SK-N-SH (cell line): ENCODE data around the gene KLHL18. TPM values are rescaled to one million over a fixed set of nuclear protein-coding genes. Genes with fewer than 3 reads are reported as not detected.

Experiments
- CTCF ChIA-PET: fragments of 300-600, 350-600 bp; formaldehyde crosslinking; extraction: SDS; loops from one replicate; lab custom pipeline; 2021; lab: Yijun Ruan, JAX
- POLR2A ChIA-PET: fragments of 350-600 bp; sonication (Branson Sonifier 250); formaldehyde crosslinking; extraction: SDS; loops from one replicate; lab custom pipeline; 2020; ENCODE audit warnings: antibody characterized with exemption, inconsistent platforms; lab: Yijun Ruan, JAX
- DNase-seq: peaks from one replicate; pipeline ENCODE4 v3.0.0; 2012
- H2AFZ ChIP-seq: fragments of 200-600 bp; sonication (generic); 2 replicates; pipeline ENCODE4 v1.8.1; 2016; ENCODE audit warnings: antibody characterized with exemption, mild to moderate bottlenecking, low read depth
- H3F3A ChIP-seq: fragments of 200-600 bp; sonication (generic); replicated peaks from 2 replicates; pipeline ENCODE3; 2016; ENCODE audit warnings: antibody characterized with exemption, mild to moderate bottlenecking; ENCODE audit not compliant: insufficient read depth
- H3K27ac ChIP-seq, 2 experiments: fragments of 200-500 bp in 1 of 2; fragments of 200-600 bp in 1 of 2; sonication (Bioruptor generic) in 1 of 2; sonication (generic), shearing (Covaris generic) in 1 of 2; 2 replicates each; pipeline versions ENCODE4 v1.5.1 to v1.6.1; 2014 to 2016; ENCODE audit warnings: low read depth in 2 of 2, inconsistent platforms in 1 of 2, low read length in 1 of 2, mild to moderate bottlenecking in 1 of 2, mixed read lengths in 1 of 2
- H3K27me3 ChIP-seq: fragments of 200-600 bp; sonication (generic), shearing (Covaris generic); 2 replicates; pipeline ENCODE4 v1.6.1; 2016; ENCODE audit warnings: mixed run types; ENCODE audit not compliant: insufficient read depth
- H3K36me3 ChIP-seq, 2 experiments: fragments of 200-500 bp in 1 of 2; fragments of 200-600 bp in 1 of 2; sonication (Bioruptor generic) in 1 of 2; sonication (generic) in 1 of 2; replicated peaks in 1 of 2; 2 replicates each; pipeline versions ENCODE3 to v1.5.1; 2014 to 2016; ENCODE audit warnings: low read length in 1 of 2, mild to moderate bottlenecking in 1 of 2; ENCODE audit not compliant: insufficient read depth in 2 of 2, control insufficient read depth in 1 of 2
- H3K4me1 ChIP-seq, 2 experiments: fragments of 200-500 bp in 1 of 2; fragments of 200-600 bp in 1 of 2; sonication (Bioruptor generic) in 1 of 2; sonication (generic), shearing (Covaris generic) in 1 of 2; 2 replicates each; pipeline versions ENCODE4 v1.5.1 to v1.6.1; 2014 to 2016; ENCODE audit warnings: low read depth in 1 of 2, low read length in 1 of 2, mixed run types in 1 of 2; ENCODE audit not compliant: insufficient read depth in 2 of 2, control insufficient read depth in 1 of 2
- H3K4me2 ChIP-seq: fragments of 200-600 bp; sonication (generic), shearing (Covaris generic); 2 replicates; pipeline ENCODE4 v1.6.1; 2017; ENCODE audit warnings: mixed run types
- H3K4me3 ChIP-seq, 2 experiments: fragments of 200-500 bp in 1 of 2; fragments of 200-600 bp in 1 of 2; sonication (Bioruptor generic) in 1 of 2; sonication (generic), shearing (Covaris generic) in 1 of 2; 2 replicates each; pipeline versions ENCODE4 v1.5.1 to v1.8.1; 2014 to 2016; ENCODE audit warnings: low read depth in 2 of 2, inconsistent platforms in 1 of 2, low read length in 1 of 2, mild to moderate bottlenecking in 1 of 2, mixed read lengths in 1 of 2, moderate library complexity in 1 of 2
- H3K79me2 ChIP-seq: fragments of 200-600 bp; sonication (generic); 2 replicates; pipeline ENCODE4 v1.8.1; 2017; ENCODE audit warnings: mild to moderate bottlenecking; ENCODE audit not compliant: insufficient read depth
- H3K9ac ChIP-seq: fragments of 200-600 bp; sonication (generic); 2 replicates; pipeline ENCODE4 v1.6.1; 2017; ENCODE audit warnings: mixed run types
- H3K9me2 ChIP-seq: fragments of 200-600 bp; sonication (generic); 2 replicates; pipeline ENCODE4 v1.6.1; 2017; ENCODE audit warnings: mixed run types
- H3K9me3 ChIP-seq: fragments of 200-600 bp; sonication (generic); 2 replicates; pipeline ENCODE4 v1.6.1; 2017; ENCODE audit warnings: mixed run types, mild to moderate bottlenecking, moderate library complexity
- H4K20me1 ChIP-seq: fragments of 200-600 bp; sonication (generic); 2 replicates; pipeline ENCODE4 v1.6.1; 2017; ENCODE audit warnings: mild to moderate bottlenecking, mixed run types; ENCODE audit not compliant: insufficient read depth
- GABPA ChIP-seq: IDR thresholded peaks from 2 replicates; pipeline ENCODE4 v1.4.0; 2012; ENCODE audit warnings: low read depth, mild to moderate bottlenecking
- IRF3 ChIP-seq: fragments of 150-350 bp; IDR thresholded peaks from 2 replicates; pipeline ENCODE4 v1.6.1; 2016; ENCODE audit warnings: mild to moderate bottlenecking, low read depth, low read length
- JUND ChIP-seq: IDR thresholded peaks from 2 replicates; pipeline ENCODE4 v1.4.0; 2012
- NRF1 ChIP-seq: IDR thresholded peaks from 2 replicates; pipeline ENCODE4 v1.6.1; 2012; ENCODE audit warnings: low read depth, mild to moderate bottlenecking, low read length
- PBX3 ChIP-seq: IDR thresholded peaks from 2 replicates; pipeline ENCODE4; 2012
- POLR2AphosphoS5 ChIP-seq: IDR thresholded peaks from 2 replicates; pipeline ENCODE4 v1.6.1; 2012; ENCODE audit warnings: low read depth, low read length
- RCOR1 ChIP-seq: fragments of 150-350 bp; IDR thresholded peaks from 2 replicates; pipeline ENCODE4 v1.6.1; 2017; ENCODE audit warnings: antibody characterized with exemption, low read length
- RXRA ChIP-seq: IDR thresholded peaks from 2 replicates; pipeline ENCODE4 v1.4.0; 2012; ENCODE audit warnings: low read depth, mild to moderate bottlenecking, borderline replicate concordance
- TCF12 ChIP-seq: IDR thresholded peaks from 2 replicates; pipeline ENCODE4 v1.4.0; 2012
- WGBS: methylation state at CpG from one replicate; pipeline ENCODE4 v1.1.6; 2017; ENCODE audit warnings: low lambda C conversion rate; 5-methylcytosine and 5-hydroxymethylcytosine counted together
- polyA plus RNA-seq, 3 experiments: library from polyadenylated mRNA; depleted of rRNA; stranded (reverse); fragments of >200 nt; gene quantifications; 2 replicates each; pipeline ENCODE4 v1.2.3, GENCODE V29; 2012
- TF ChIP-seq, protein P1 (sequence below): fragments of 150-350 bp; IDR thresholded peaks from 2 replicates; pipeline ENCODE4 v1.6.1; 2017; ENCODE audit warnings: antibody characterized with exemption, low read length, low read depth, borderline replicate concordance
- TF ChIP-seq, protein P2 (sequence below): fragments of 200-600 bp; sonication (generic); IDR thresholded peaks from 2 replicates; pipeline ENCODE4 v1.6.1; 2017; ENCODE audit warnings: antibody characterized with exemption, mild to moderate bottlenecking, moderate library complexity

The KLHL18 gene
- polyA plus RNA-seq, 1 of the 3 experiments (the other 2 are of a cell fraction): 55.2 TPM

- H3K4me3 ChIP-seq: no peak overlapping the region
- no peak overlapping the region for H3K27ac ChIP-seq
- H3F3A ChIP-seq: no peaks in the 10 kb centered on the region
- H3K4me1 ChIP-seq: no peaks in the 10 kb centered on the region
- TF ChIP-seq JUND (no peak), POLR2AphosphoS5 (no peak), RCOR1 (no peak), TCF12 (no peak), RXRA (no peak), NRF1 (no peak), IRF3 (no peak), PBX3 (no peak)
- TF ChIP-seq, protein P1, sequence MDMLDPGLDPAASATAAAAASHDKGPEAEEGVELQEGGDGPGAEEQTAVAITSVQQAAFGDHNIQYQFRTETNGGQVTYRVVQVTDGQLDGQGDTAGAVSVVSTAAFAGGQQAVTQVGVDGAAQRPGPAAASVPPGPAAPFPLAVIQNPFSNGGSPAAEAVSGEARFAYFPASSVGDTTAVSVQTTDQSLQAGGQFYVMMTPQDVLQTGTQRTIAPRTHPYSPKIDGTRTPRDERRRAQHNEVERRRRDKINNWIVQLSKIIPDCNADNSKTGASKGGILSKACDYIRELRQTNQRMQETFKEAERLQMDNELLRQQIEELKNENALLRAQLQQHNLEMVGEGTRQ: no peak
- no peaks in the 10 kb centered on the region for H3K9me3 ChIP-seq
- no peaks in the 10 kb centered on the region for H3K9me2 ChIP-seq
- no peaks in the 10 kb centered on the region for H4K20me1 ChIP-seq
- H3K27me3 ChIP-seq: no peaks in the 10 kb centered on the region
- no peaks in the 10 kb centered on the region for H3K79me2 ChIP-seq
- H2AFZ ChIP-seq: no peak overlapping the region
- POLR2A ChIA-PET: no interaction called here
- 83% methylated on average over 3 of the region's 10 CpGs for WGBS
- DNase-seq: no peak
- H3K4me2 ChIP-seq: no peak overlapping the region
- no peak overlapping the region for H3K9ac ChIP-seq
- CTCF ChIA-PET: interaction anchor here (0.6 kb wide), 1 partner anchor 13 kb away, joined by 3 read pairs; no protein-coding TSS in a partner anchor
- no peaks in the 10 kb centered on the region for H3K36me3 ChIP-seq
Observed at GRCh38 chr3:47244531-47245100, 38.1 kb upstream of the KLHL18 start.

GRCh38 chr3:47245271-47245670, 37.5 kb upstream of the KLHL18 start:
- Histone ChIP-seq H3K9ac (no peak overlapping the region), H2AFZ (no peak overlapping the region), H3K4me3 (no peak overlapping the region), H3K4me2 (no peak overlapping the region), H4K20me1 (no peaks in the 10 kb centered on the region), H3K36me3 (no peaks in the 10 kb centered on the region), H3K27ac (no peak overlapping the region), H3K9me2 (no peaks in the 10 kb centered on the region), H3F3A (no peaks in the 10 kb centered on the region), H3K27me3 (no peaks in the 10 kb centered on the region), H3K9me3 (no peaks in the 10 kb centered on the region), H3K79me2 (no peaks in the 10 kb centered on the region), H3K4me1 (no peaks in the 10 kb centered on the region)
- CTCF ChIA-PET: no interaction called here
- WGBS: 100% methylated on average over 1 of the region's 2 CpGs
- 0 out of 2 replicates have a peak, but pooled peaks have one; percentile 13 for TF ChIP-seq GABPA
- TF ChIP-seq, protein P2, sequence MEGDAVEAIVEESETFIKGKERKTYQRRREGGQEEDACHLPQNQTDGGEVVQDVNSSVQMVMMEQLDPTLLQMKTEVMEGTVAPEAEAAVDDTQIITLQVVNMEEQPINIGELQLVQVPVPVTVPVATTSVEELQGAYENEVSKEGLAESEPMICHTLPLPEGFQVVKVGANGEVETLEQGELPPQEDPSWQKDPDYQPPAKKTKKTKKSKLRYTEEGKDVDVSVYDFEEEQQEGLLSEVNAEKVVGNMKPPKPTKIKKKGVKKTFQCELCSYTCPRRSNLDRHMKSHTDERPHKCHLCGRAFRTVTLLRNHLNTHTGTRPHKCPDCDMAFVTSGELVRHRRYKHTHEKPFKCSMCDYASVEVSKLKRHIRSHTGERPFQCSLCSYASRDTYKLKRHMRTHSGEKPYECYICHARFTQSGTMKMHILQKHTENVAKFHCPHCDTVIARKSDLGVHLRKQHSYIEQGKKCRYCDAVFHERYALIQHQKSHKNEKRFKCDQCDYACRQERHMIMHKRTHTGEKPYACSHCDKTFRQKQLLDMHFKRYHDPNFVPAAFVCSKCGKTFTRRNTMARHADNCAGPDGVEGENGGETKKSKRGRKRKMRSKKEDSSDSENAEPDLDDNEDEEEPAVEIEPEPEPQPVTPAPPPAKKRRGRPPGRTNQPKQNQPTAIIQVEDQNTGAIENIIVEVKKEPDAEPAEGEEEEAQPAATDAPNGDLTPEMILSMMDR: no peak
- no peak for DNase-seq
- POLR2A ChIA-PET: no interaction called here
